HG03439 (cell line): ENCODE results near the gene PUS1.

Experiments used
- ATAC-seq: cut with Tn5 transposase; IDR thresholded peaks from one replicate; pipeline ENCODE4 v1.9.1; 2021; ENCODE audit warnings: mild to moderate bottlenecking, moderate library complexity; ENCODE audit not compliant: unreplicated experiment

The PUS1 gene

DNA sequence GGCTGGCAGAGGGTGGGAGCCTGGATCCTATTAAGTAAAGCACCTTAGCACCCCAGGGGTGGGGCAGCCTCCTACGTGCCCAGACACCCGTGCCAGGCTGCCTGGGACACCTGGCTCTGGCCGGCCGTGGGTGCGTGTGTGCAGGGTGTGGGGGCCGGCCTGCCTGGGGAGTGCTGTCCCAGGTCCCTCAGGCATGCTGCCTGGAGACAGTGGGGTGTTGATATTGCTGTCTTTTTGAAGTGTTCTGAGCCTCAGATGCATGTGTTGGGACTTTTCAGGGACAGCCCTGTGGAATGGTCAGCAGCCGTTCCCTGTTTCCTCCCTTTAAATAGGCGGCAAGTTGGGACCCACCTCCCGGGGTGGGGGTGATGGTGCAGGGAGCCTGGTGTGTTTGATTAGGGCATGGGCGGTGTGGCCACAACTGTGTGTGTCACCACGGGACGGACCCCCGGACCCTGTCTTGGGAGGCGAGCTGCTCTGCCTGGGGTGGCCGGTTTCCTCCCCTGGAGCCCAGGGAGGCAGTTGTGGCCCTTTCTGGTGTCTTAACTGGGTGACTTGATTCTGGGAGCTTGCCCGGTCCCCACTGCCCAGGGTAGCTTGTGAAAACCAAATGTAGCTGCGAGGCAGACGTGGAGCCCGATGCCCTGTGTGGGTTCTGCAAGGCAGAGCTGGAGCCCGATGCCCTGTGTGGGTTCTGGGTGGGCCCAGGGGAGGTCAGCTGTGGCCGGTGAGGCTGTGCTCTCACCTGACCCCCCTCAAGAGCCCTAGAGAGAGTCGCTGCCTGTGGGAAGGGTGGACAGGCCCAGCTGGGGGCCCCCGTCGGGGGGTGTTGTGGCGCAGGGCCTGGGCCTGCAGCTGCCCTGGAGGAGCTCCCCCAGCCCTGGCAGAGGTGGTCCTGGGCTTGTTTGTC lies 26.5 kb upstream of the PUS1 start:
- ATAC-seq, result no peak

DNA sequence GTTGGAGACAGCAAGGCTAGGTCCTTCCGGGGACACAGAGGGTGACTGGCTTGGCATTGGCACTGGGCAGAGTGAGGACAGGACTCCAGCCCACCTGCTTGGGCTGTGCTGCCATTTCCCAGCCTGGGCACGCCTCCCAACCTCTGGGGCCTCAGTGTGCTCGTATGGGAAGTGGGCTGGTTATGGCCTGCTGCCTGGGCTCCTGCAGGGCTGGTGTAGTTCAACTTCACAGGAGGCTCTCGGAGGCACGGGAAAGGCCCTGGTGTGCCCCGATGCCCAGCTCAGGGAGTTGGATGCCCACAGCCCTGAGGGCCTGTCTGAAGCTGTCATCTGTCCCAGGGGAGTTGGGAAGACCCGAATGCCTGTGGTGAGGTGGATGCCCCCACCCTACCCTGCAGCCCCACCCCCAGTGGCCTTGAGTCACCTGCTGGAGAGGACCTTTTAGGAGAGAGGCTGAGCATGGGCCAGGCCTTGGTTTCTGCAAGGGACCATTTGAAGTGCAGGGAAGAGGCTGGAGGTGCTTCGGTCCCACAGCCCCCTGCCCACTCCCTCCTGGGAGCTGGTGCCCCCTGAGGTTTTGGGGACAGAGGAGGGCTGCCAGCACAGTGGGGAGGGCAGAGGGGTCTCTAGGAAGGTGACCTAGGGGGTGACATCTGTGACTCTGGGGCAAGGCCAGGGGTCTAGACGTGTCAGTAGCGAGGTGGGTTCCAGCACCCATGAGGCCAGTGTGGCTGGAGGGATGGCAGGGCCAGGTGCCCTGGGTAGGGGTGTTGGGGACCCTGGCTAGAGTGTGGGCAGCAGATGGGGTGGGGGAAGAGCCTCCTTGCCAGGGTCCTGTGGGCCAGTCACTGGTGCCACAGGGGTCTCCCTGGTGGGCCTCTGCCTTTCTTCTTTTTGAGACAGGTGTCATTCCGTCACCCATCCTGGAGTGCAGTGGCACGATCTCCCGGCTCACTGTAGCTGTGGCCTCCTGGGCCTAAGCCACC lies 25.5 kb upstream of the PUS1 start:
- ATAC-seq, result no peak

DNA sequence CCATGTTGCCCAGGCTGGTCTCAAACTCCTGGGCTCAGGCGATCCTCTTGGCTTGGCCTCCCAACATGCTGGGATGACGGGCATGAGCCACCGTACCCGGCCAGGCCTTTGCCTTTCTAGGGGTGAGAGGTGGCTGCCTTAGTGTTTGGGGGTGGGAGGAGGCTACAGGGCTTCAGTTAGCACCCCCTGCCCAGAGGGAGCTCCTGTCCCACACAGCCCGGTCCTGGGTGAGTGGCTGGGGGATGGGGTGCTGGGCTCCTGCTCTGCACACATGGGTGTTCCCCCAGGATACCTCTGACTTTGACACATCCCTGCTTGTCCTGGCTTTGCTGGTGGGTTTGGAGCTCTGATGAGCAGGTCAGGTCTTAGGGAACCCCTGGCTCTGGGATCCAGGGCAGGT lies 24.7 kb upstream of the PUS1 start:
- no peak for ATAC-seq

DNA sequence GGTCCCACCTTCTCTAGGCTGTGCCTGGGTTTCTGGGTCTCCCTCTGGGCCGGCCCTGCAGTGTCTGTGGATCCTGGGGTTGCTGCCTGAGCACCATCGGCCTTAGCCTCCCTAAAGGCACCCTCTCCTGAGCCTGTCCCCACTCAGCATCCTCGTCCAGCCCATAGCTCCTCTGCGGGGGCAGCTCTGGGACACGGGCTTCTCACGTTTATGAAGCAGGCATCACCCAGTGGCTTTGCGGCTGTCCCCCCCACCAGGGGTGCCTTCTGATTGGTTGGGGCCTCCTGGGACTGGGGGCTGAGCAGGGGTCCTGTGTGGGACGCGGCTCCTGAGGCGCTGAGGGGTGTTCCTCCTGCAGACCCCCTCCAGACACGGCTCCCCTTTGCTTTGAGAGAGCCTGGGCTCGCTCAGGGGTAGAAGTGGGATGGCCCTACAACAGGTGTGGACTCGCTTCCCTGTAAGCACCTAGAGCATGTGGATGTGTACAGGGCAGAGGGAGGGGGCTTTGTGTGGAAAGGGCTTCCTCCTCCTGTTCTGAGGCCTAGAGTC lies 23.9 kb upstream of the PUS1 start:
- ATAC-seq, result no peak

DNA sequence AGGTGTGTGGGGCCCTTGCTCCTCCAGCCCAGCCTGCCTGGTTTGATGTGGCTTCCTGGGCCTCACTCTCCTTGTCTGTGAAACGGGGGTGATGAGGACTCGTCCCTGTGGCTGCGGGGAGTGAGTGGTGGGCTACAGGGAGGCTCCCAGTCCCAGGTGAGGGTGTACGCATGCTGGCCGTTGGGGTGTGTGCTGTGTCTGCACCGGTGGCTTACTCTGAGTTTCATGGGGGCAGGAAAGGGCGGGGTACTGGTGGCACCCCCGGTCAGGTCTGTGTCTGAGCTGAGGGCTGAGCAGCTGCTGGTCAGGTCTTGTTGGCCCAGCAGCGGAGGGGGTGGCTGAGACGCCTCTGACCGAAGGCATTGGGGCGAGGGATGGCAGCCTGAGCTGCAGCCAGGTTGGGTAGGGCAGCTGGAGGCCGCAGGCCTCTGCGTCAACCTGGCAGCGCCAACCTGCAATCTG lies 23.4 kb upstream of the PUS1 start:
- ATAC-seq, result no peak

DNA sequence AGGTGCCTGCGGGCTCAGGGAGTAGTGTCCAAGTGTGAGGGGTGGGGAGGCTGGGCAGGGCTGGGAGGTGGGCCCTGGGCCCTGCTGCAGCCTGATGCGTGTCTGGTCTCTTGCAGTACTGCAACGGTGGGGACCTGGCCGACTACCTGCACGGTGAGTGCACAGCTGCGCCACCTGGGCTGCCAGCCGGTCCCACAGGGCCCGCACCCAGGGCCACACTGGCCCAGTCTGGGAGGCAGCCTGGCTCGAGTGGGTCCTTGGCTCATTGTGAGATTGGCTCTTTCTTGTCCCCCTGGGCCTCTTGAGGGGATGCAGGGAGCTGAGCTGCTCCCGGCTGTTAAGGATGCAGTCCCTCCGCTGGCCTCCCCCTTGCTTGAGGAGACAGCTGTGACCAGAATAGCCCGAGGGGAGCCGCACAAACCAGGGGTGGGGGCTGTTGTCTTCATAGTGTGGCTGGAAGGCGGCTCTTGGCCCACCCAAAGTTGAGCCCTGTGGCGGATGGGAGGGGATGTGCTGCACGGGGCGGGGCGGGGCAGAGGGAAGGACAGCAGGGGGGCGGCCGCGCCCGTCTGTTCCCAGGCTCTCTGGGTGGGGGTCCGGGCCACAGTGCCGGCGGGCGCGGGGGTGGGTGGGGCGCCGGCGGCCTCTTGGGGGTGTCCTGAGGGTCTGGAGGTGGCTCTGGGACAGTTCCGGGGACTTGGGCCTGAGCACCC lies 21.5 kb upstream of the PUS1 start:
- no peak for ATAC-seq

DNA sequence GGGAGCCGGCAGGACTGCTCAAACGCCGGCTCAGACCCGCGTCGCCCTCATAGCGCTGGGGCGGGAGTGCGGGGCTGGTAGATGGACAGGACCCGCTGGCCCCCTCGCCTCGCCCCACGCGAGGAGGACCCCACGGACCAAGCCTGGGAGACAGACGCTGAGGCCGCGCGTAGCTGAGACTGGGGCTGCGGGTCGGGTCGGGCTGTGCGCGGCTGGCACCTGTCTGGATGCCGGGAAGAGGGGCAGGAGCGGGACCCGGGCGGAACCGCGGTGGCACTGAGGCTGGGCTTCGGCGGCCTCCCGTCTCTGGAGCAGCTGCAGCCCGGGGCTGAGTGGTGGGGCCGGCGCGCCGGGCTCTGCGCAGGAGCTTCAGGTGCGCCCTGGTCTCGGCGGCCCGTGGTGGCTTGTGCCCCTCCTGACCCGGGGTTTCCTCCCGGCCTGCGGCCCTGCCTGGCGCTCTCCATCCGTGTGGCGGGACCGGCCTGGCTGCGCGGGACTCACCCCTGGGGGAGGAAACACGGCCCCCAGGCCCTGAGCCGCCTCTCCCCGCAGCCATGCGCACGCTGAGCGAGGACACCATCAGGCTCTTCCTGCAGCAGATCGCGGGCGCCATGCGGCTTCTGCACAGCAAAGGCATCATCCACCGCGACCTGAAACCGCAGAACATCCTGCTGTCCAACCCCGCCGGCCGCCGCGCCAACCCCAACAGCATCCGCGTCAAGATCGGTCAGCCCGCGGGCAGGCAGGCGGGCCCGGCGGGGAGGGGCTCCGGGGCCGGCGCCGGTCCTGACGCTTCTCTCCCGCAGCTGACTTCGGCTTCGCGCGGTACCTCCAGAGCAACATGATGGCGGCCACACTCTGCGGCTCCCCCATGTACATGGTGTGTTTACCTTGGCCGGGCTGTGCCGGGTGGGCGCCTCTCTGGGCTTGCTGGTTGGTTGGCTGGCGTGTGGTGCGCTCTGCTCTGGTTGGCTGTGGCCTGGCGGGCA lies 20.7 kb upstream of the PUS1 start:
- no peak for ATAC-seq

DNA sequence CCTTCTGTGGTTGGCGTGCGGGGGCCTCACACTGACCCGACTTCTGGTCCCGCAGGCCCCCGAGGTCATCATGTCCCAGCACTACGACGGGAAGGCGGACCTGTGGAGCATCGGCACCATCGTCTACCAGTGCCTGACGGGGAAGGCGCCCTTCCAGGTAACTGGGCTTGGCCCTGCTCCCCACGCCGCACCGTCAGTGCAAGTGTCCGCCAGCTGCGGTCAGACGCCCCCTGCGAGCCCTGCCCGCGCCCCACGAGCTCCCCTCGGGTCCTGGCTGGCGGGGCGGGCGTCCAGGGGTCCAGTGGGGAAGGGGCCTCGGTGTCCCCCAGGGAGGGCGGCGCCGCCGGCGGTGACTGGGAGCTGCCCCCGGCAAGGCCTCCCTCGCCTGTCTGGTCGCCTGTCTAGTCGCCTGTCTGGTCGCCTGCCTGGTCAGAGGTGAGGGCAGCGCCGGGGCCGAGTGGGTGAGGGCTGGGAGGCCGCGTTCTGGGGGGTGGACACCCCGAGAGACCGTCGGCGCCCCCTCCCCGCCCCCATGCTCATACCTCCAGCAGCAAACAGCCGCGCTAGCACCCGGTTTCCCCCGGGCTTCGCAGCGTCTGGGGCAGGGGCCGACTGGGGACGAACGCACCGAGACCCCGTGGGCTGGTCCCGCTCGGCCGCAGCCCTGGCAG lies 19.9 kb upstream of the PUS1 start:
- ATAC-seq, result no peak

DNA sequence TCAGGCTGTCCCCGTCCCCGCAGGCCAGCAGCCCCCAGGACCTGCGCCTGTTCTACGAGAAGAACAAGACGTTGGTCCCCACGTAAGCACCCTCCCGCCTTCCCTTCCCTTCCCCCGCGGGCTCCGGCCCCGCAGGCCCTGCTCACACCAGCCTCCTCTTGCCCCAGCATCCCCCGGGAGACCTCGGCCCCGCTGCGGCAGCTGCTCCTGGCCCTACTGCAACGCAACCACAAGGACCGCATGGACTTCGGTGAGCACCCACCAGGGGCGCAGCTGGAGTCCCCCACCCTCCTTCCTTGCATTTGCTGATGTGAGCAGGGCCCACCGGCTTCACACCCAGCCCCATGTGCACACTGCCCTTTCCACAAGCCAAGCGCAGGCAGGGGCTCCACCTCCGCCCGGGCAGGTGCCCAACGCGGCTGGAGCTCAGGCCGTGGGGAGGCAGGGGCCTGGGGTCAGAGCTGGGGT lies 19.3 kb upstream of the PUS1 start:
- ATAC-seq, result no peak

DNA sequence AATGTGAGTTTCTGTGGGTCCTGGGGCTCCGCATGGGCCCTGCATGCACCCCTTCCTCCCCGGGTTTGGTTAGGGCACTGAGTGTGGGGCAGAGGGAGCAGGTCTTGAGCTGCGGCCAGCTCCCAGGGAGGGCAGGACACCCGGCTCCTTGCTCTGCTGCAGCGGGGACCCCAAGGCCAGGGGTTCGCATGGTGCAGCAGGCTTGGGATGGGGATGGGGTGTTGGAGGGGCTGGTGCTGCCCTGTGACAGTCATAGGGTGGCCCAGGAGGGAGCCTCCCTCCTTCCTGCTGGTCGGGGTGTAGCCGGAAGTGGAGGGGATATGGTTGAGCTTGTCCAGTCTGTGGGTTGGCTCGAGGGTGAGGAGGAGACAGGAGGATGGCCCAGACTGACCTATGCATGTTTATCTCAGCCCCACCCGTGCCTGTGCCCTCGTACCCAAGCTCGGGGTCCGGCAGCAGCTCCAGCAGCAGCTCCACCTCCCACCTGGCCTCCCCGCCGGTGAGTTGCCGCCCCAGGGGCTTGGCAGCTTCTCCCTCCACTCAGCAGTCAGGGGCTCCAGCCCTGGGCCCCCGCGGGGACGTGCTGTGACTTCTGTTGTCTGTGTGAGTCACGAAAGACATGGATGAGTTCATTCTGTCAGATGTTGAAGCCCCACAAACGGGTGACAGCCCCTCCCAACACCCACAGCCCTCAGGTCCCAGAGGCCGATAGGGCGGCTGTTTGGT lies 18.6 kb upstream of the PUS1 start:
- ATAC-seq, result no peak

DNA sequence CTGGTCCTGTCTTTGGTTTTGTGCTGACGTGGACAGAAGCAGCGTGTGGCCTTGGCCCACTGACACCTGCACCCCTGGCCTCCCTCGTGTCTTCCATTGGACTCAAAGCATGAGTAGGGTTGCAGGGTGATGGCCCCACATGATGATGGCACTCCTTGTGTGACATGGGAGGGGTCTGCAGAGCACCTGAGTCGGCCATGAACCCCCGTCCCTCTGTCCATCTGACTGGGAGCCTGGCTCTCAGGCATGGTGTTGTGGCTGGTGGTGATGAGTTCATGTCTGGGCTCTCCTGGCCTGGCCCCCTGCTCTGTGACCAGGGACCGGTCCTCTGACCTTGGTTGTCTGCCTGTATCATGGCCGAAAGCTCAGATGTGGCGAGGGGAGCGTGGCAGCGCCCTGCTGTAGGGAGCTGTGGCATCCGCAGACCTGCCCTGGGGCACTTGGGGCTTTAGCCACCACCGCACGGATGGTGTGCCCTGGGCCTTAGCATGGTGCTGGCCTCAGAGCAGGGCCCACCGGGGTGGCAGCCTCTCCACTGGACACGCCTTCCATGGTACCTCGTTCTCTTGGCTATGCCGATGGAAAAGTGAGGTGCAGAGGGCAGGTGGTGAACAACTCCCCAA lies 17.9 kb upstream of the PUS1 start:
- no peak for ATAC-seq

DNA sequence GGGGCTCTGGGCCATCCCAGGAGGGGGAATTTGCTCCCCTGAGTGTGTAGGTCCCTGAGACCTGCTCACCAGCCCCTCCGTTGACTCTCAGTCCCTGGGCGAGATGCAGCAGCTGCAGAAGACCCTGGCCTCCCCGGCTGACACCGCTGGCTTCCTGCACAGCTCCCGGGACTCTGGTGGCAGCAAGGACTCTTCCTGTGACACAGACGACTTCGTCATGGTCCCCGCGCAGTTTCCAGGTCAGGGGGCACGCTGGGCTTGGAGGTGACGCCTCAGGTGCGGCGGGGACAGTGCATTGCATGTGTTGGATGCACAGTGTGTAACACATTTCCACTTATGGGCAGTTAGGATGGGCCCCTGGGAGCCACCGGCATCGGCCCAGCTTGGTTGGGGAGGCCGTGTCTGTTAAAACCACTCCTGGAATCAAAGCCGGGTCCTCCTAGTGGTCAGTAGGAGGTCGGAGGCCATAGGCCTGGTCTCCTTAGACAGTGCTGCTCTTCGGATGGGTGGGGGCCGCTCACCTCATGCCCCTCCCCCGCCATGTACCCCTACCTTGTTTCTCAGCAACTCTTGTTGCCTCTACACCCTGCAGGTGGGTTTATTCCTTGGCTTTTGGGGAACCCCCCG lies 17.1 kb upstream of the PUS1 start:
- ATAC-seq, result no peak

DNA sequence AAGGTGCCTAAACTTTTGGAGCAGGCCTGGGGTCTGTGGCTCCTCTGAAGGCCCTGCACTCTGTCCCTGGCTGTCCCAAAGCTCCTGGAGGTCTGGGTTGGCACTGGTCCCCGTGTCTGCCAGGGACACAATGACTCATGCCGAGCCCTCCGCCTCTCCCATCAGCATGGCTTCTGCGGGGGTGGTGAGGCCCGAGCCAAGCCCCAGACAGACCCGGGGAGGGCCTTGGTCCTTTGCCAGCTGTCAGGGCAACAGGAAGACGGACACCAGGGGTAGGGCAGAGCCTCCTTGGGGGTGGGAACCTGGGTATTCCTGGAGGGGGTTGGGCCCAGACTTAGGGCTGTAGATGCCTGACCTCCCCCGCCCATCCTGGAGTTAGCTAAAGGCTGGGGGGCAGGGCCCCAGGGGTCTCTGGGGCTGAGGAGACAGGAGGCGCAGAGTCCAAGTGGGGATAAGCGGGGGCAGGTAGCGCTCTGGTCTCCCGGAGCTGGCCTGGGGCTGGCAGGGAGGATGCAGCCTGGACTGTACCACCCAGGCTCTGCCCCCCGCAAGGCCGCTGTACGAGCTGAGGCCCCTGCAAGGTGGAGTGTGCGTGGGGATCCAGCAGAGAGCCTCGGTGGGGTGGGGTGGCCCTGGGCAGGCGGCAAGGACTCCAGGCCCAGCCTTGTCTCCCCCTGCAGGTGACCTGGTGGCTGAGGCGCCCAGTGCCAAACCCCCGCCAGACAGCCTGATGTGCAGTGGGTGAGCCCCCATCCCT lies 16.4 kb upstream of the PUS1 start:
- ATAC-seq, result no peak

DNA sequence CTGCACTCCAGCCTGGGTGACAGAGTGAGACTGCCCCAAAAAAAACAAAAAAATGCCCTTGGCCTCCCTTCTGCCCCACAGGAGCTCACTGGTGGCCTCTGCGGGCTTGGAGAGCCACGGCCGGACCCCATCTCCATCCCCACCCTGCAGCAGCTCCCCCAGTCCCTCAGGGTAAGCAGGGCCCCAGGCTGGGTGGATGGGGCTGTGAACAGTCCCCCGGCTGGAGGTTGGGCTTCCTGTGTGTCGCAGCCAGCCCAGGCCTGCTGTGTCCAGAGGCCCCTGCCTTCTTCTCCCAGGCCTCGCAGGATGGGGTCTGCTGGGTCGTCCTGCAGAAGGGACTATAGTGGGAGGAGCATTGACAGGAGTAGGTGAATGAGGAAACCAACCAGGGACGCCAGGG lies 15.4 kb upstream of the PUS1 start:
- no peak for ATAC-seq

DNA sequence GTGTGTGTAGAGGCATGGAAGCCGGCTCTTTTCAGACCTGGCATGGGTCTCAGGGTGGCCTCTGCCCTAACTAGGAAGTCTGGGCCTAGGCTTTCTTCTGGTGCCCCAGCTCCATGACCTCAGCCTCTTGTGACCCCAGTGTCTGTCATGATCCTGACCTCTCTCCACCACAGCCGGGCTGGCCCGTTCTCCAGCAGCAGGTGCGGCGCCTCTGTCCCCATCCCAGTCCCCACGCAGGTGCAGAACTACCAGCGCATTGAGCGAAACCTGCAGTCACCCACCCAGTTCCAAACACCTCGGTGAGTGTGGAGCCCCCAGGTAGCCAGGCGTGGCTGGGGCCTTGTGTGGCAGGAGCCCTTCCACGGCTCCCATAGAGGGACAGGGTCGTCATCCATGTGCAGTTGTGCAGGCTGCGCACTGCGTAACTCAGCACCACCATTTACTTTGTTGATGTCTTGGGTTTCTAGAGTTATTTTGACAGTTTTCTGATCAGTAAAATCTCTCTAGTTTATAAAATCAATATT lies 14.8 kb upstream of the PUS1 start:
- ATAC-seq, result no peak

DNA sequence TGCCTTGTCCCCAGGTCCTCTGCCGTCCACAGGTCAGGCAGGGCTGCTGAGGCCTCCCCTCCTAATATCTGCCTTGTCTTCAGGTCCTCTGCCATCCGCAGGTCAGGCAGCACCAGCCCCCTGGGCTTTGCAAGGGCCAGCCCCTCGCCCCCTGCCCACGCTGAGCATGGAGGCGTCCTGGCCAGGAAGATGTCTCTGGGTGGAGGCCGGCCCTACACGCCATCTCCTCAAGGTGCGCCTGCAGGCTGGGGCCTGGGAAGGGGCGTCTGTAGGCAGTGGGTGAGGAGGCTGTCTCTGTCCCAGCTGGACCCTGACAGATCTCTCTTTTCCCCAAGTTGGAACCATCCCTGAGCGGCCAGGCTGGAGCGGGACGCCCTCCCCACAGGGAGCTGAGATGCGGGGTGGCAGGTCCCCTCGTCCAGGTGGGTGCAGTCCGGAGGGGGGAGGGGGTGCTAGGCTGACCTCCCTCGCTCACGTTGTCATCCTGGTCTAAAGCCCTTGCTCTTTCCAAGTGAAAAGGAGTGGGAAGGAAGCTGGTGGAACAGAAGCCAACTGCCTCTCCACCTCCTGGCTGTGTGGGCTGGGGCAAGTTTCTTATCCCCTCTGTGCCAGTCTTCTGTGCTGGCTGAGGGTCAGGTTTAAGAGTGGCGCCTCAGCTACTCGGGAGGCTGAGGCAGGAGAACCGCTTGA lies 13.9 kb upstream of the PUS1 start:
- no peak for ATAC-seq
